Neural progenitor cell (in vitro differentiated cells): ENCODE data around the gene ZNF219.

Experiments
- CTCF ChIP-seq: fragments of 200-600 bp; sonication (generic); IDR thresholded peaks from 2 replicates; pipeline ENCODE4 v1.5.1; 2017; ENCODE audit warnings: antibody characterized with exemption, mild to moderate bottlenecking
- EZH2phosphoT487 ChIP-seq: fragments of 200-600 bp; sonication (generic); IDR thresholded peaks from 2 replicates; pipeline ENCODE4 v1.6.1; 2017; ENCODE audit warnings: antibody characterized with exemption

DNA sequence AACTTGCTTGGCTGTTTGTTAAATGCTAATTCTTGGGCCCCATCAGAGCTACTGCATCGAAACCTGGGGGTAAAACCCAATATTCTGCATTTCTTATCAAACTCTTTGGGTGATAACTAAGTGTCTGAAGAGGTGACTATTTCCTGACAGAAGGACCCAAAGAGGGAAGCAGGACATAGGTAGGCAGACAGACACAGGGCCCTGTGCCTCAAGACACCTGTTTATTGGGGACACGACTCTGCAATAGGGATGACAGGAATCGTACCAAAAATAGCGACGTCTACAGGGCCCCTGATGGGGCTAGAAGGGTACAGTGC lies 8.6 kb downstream of the ZNF219 start:
- TF ChIP-seq CTCF (no peak), EZH2phosphoT487 (no peak)
